LNCaP clone FGC (cell line): Measurements from ENCODE around the gene PLA1A.

Experiments
- DNase-seq: peaks from one replicate; pipeline ENCODE4 v3.0.0-alpha.2; 2011; ENCODE audit warnings: low read depth
- H3K4me3 ChIP-seq: 2 replicates; pipeline ENCODE4 v1.5.1; 2011; ENCODE audit warnings: mild to moderate bottlenecking, low read depth, low read length, control low read depth
- CTCF ChIP-seq: IDR thresholded peaks from 2 replicates; pipeline ENCODE4 v1.5.1; 2012; ENCODE audit warnings: mild to moderate bottlenecking; ENCODE audit not compliant: control insufficient read depth, insufficient read depth; ENCODE audit errors: extremely low read depth

The PLA1A gene

DNA sequence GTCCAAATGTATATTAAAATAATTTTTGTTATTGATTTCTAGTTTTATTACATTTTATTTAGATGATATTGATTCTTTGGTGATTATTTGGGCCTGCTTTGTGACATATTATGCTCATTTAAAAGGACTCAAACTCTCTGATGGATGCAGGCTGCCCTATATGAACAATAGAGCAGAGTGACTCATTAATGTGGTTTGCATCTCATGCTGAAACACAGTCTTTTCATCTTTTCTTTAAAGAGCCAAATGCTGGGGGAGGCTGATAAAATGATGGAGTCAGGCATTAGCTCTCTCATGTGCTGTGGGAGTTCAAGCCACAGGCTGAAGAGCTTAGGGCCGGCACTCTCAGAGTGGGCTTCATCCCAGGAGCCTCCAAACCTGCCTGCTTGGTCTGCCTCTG is 7.2 kb downstream of the PLA1A start:
- no peak for TF ChIP-seq CTCF

GRCh38 chr3:119608405-119609000 is 10.8 kb downstream of the PLA1A start:
- no peak overlapping the region for H3K4me3 ChIP-seq
- no peak for TF ChIP-seq CTCF
- no peak for DNase-seq

More for the DNA sequence above, 7.2 kb downstream of the PLA1A start:
- DNase-seq = no peak
- no peak overlapping the region for H3K4me3 ChIP-seq

DNA sequence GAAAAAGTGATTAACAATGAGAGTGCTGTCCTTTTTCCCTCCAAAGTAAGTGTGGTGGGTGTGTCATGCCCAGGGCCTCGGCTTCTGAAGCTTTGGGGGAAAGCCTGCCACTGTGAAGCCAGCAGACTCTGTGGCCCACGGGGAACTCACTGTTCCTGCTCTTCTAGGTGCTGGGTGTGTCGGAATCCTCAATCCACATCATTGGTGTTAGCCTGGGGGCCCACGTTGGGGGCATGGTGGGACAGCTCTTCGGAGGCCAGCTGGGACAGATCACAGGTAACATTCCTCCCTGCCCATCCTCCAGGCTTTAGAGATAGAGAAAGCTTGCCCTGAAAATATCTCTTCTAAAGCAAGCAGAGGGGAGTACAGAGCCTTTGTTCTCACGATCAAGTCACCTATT is 11.6 kb downstream of the PLA1A start:
- no peak overlapping the region for H3K4me3 ChIP-seq
- no peak for DNase-seq
- no peak for TF ChIP-seq CTCF

DNA sequence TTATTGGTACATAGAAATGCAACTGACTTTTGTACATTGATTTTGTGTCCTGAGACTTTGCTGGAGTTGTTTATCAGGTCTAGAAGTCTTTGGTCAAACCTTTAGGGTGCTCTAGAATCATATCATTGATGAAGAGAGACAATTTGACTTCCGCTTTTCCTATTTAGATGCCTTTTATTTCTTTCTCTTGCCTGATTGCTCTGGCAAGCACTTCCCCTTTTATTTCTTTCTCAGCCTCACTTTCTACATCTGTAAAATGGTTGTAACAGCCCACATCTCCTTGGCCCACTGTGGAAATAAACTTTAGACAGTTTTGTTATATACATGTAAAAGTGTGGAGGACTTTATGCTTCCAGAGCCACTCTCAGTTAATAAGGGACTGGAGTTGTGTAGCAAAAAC is 14.0 kb downstream of the PLA1A start:
- no peak for TF ChIP-seq CTCF
- no peak overlapping the region for H3K4me3 ChIP-seq

GRCh38 chr3:119613201-119613600 is 15.5 kb downstream of the PLA1A start:
- TF ChIP-seq CTCF = no peak
- no peak overlapping the region for H3K4me3 ChIP-seq
- DNase-seq = no peak

More for the DNA sequence above, 14.0 kb downstream of the PLA1A start:
- no peak for DNase-seq

GRCh38 chr3:119613872-119614271 is 16.2 kb downstream of the PLA1A start:
- no peak for DNase-seq
- no peak overlapping the region for H3K4me3 ChIP-seq
- TF ChIP-seq CTCF = no peak

DNA sequence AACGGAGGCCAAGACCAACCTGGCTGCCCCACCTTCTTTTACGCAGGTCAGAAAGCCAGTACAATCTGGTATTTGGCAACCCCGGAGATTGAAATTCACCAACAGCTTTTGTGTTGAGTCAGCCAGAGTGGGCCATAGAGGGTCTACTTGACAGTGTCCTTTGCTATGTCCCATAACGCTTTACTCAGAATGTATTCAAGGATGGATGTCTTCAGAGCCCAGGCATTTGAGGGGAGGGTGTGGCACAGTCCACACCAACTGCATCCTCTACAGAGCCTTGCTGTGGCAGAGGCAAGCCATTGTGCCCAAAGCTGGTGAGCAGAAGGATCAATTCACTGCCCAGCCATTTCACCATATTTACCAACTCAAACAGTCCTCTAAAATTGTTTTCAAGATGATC is 18.4 kb downstream of the PLA1A start:
- DNase-seq = no peak
- H3K4me3 ChIP-seq = no peak overlapping the region
- TF ChIP-seq CTCF = no peak
